B cell (primary cell): Measurements from ENCODE around the gene WDR36. TPM values are rescaled to one million over a fixed set of nuclear protein-coding genes. Genes with fewer than 3 reads are reported as not detected.

Source experiments
- ATAC-seq: fragments of 200-7000 bp; cut with Tn5 transposase; one replicate; pipeline ENCODE4 v1.10.0; 2021; ENCODE audit warnings: low read depth, mild to moderate bottlenecking, moderate number of reproducible peaks, moderate library complexity
- CTCF ChIA-PET: fragments of 350-600 bp; sonication (Branson Sonifier 250); formaldehyde crosslinking; loops from one replicate; lab custom pipeline; 2021; ENCODE audit warnings: antibody characterized with exemption, inconsistent platforms; lab: Charles Lee
- POLR2A ChIA-PET: fragments of 350-600 bp; sonication (Branson Sonifier 250); formaldehyde crosslinking; loops from one replicate; lab custom pipeline; 2021; ENCODE audit warnings: antibody characterized with exemption; lab: Charles Lee
- DNase-seq: peaks from one replicate; pipeline ENCODE4 v3.0.0; 2013
- H2AFZ ChIP-seq: 2 replicates; pipeline ENCODE4 v1.6.1; 2012; ENCODE audit warnings: mild to moderate bottlenecking, low read depth, low read length; ENCODE audit not compliant: insufficient read depth, poor library complexity, severe bottlenecking
- H3K27ac ChIP-seq, 2 donors: 1 replicate in 1 of 2; 2 replicates in 1 of 2; pipeline ENCODE4 v1.5.1; 2012 to 2013; ENCODE audit warnings: low read length in 2 of 2, mild to moderate bottlenecking in 2 of 2, moderate library complexity in 1 of 2
- H3K27me3 ChIP-seq, 4 experiments: fragments of 200-600 bp in 1 of 4; sonication (generic) in 1 of 4; replicated peaks in 1 of 4; 1 replicate in 2 of 4; 2 replicates in 2 of 4; pipeline versions ENCODE4 v1.6.1 to v1.7.0; 2013 to 2016; ENCODE audit warnings: low read length in 3 of 4, mild to moderate bottlenecking in 2 of 4, mixed read lengths in 1 of 4, moderate library complexity in 1 of 4; ENCODE audit not compliant: insufficient read depth in 4 of 4, control insufficient read depth in 3 of 4; ENCODE audit errors: control extremely low read depth in 1 of 4
- H3K36me3 ChIP-seq, 2 experiments: replicated peaks in 1 of 2; 1 replicate in 1 of 2; 2 replicates in 1 of 2; pipeline versions ENCODE4 v1.6.1 to v1.7.1; 2013; ENCODE audit warnings: low read length in 1 of 2; ENCODE audit not compliant: insufficient read depth in 2 of 2, control insufficient read depth in 1 of 2; ENCODE audit errors: control extremely low read depth in 1 of 2, extremely low read depth in 1 of 2
- H3K4me1 ChIP-seq, 2 donors: fragments of 200-600 bp in 1 of 2; sonication (generic) in 1 of 2; 1 replicate in 1 of 2; 2 replicates in 1 of 2; pipeline versions ENCODE4 v1.5.1 to v1.6.1; 2013 to 2017; ENCODE audit warnings: low read length in 2 of 2; ENCODE audit not compliant: control insufficient read depth in 2 of 2, insufficient read depth in 2 of 2
- H3K4me2 ChIP-seq: replicated peaks from 2 replicates; pipeline ENCODE3; 2012; ENCODE audit warnings: mild to moderate bottlenecking, low read depth, low read length; ENCODE audit not compliant: poor library complexity, severe bottlenecking
- H3K4me3 ChIP-seq, 5 experiments: fragments of 200-600 bp in 1 of 5; sonication (generic) in 1 of 5; 1 replicate in 3 of 5; 2 replicates in 2 of 5; pipeline versions ENCODE4 v1.5.1 to v1.7.0; 2011 to 2016; ENCODE audit warnings: low read length in 4 of 5, mild to moderate bottlenecking in 4 of 5, low read depth in 2 of 5, control low read depth in 1 of 5, moderate library complexity in 1 of 5; ENCODE audit not compliant: insufficient read depth in 1 of 5; ENCODE audit errors: control extremely low read depth in 1 of 5, extremely low read depth in 1 of 5
- H3K79me2 ChIP-seq: fragments of 200-600 bp; sonication (generic); one replicate; pipeline ENCODE4 v1.6.0; 2016; ENCODE audit warnings: low read length; ENCODE audit not compliant: control insufficient read depth, insufficient read depth
- H3K9ac ChIP-seq: fragments of 200-600 bp; sonication (generic); 2 replicates; pipeline ENCODE4 v1.6.1; 2017; ENCODE audit warnings: mild to moderate bottlenecking, low read length, moderate library complexity
- H3K9me3 ChIP-seq, 3 donors: one replicate each; pipeline versions ENCODE4 v1.6.1 to v1.7.1; 2013; ENCODE audit warnings: low read length in 2 of 3; ENCODE audit not compliant: control insufficient read depth in 2 of 3, insufficient read depth in 1 of 3; ENCODE audit errors: control extremely low read depth in 1 of 3
- H4K20me1 ChIP-seq: 2 replicates; pipeline ENCODE4 v1.6.0; 2012; ENCODE audit warnings: mild to moderate bottlenecking, low read length; ENCODE audit not compliant: insufficient read depth, control insufficient read depth, poor library complexity, severe bottlenecking
- H3K27ac Mint-ChIP-seq: one replicate; pipeline ENCODE4 v1.8.0; 2021; ENCODE audit warnings: mixed read lengths
- H3K27me3 Mint-ChIP-seq: one replicate; pipeline ENCODE4 v1.8.0; 2021; ENCODE audit warnings: mixed read lengths
- H3K4me1 Mint-ChIP-seq: one replicate; pipeline ENCODE4 v1.8.0; 2021; ENCODE audit warnings: mixed read lengths
- H3K4me3 Mint-ChIP-seq: one replicate; pipeline ENCODE4 v1.8.0; 2021; ENCODE audit warnings: mixed read lengths
- H3K9me3 Mint-ChIP-seq: one replicate; pipeline ENCODE4 v1.8.0; 2022; ENCODE audit warnings: mixed read lengths; ENCODE audit not compliant: insufficient read depth
- CTCF ChIP-seq: fragments of 200-600 bp; IDR thresholded peaks from one replicate; pipeline ENCODE4 v1.8.0; 2022; ENCODE audit warnings: antibody characterized with exemption, mild to moderate bottlenecking
- EZH2 ChIP-seq: IDR thresholded peaks from 2 replicates; pipeline ENCODE4 v1.6.1; 2012; ENCODE audit warnings: borderline replicate concordance, low read depth, mild to moderate bottlenecking, moderate library complexity, low read length; ENCODE audit not compliant: insufficient read depth, poor library complexity, severe bottlenecking
- WGBS: methylation state at CpG from one replicate; pipeline ENCODE4 v1.1.5; 2013; ENCODE audit warnings: missing lambda C conversion rate; ENCODE audit not compliant: insufficient coverage; 5-methylcytosine and 5-hydroxymethylcytosine counted together
- intact Hi-C: fragments of 100-400 bp; cut with micrococcal nuclease; formaldehyde crosslinking; loops from one replicate; pipeline ENCODE4 v1.10.0; 2022
- polyA plus RNA-seq: library from polyadenylated mRNA; depleted of rRNA; stranded (reverse); fragments of >200 nt; gene quantifications from 2 replicates; pipeline ENCODE4 v1.2.3, GENCODE V29; 2012
- total RNA-seq, 2 donors: library from RNA; stranded (reverse); fragments of 120-200 nt in 1 of 2; gene quantifications; 1 replicate in 1 of 2; 2 replicates in 1 of 2; pipeline versions ENCODE4 v1.2.3 to v1.2.4, GENCODE V29; 2013 to 2022

WDR36 gene
- total and polyA plus RNA-seq, 2 donors (not counting 1 experiment from before 2014, with no cell fraction given), result 6.0 to 35.2 TPM

- Histone ChIP-seq H3K9me3 (no peaks in the 10 kb centered on the region), H3K36me3 (peaks cover 7 to 38% of the 10 kb centered on the region in 2 experiments), H3K27ac (no peak overlapping the region), H3K79me2 (no peaks in the 10 kb centered on the region), H3K9ac (no peak overlapping the region), H3K4me3 (no peak overlapping the region), H4K20me1 (no peaks in the 10 kb centered on the region), H3K27me3 (no peaks in the 10 kb centered on the region), H3K4me1 (no peaks in the 10 kb centered on the region), H2AFZ (no peak overlapping the region), H3K4me2 (no peak overlapping the region)
- no peak for ATAC-seq
- intact Hi-C loops, result loop anchor here (10.0 kb wide), 1 partner anchor 1657 kb away; no protein-coding TSS in a partner anchor
- no peaks in the 10 kb centered on the region for H3K27me3 Mint-ChIP-seq
- ChIA-PET CTCF (no interaction called here), POLR2A (no interaction called here)
- no CpG with 5 or more reads among the region's 3 CpGs for WGBS
- TF ChIP-seq CTCF, result no peak
- no peak for TF ChIP-seq EZH2
- no peaks in the 10 kb centered on the region for H3K9me3 Mint-ChIP-seq
- no peak overlapping the region for H3K27ac Mint-ChIP-seq
- no peak for DNase-seq
- no peak overlapping the region for H3K4me3 Mint-ChIP-seq
- no peaks in the 10 kb centered on the region for H3K4me1 Mint-ChIP-seq
These were observed 35.5 kb downstream of the WDR36 start for GRCh38 chr5:111127453-111128195.

GRCh38 chr5:111129938-111130337, 37.8 kb downstream of the WDR36 start:
- H3K27ac Mint-ChIP-seq, result no peak overlapping the region
- 100% methylated on average over 2 of the region's 3 CpGs for WGBS
- CTCF ChIA-PET, result no interaction called here

More at GRCh38 chr5:111129938-111130337, 37.8 kb downstream of the WDR36 start:
- intact Hi-C loops, result loop anchor here (10.0 kb wide), 1 partner anchor 1655 kb away; no protein-coding TSS in a partner anchor
- H2AFZ ChIP-seq, result no peak overlapping the region
- H4K20me1 ChIP-seq, result no peaks in the 10 kb centered on the region
- H3K27ac ChIP-seq, result no peak overlapping the region
- H3K9me3 Mint-ChIP-seq, result no peaks in the 10 kb centered on the region
- H3K4me2 ChIP-seq, result no peak overlapping the region
- H3K4me3 Mint-ChIP-seq, result no peak overlapping the region
- peaks cover 5 to 18% of the 10 kb centered on the region in 2 experiments for H3K36me3 ChIP-seq
- H3K4me1 ChIP-seq, result no peaks in the 10 kb centered on the region
- H3K9me3 ChIP-seq, result no peaks in the 10 kb centered on the region
- no peak for ATAC-seq
- H3K27me3 ChIP-seq, result no peaks in the 10 kb centered on the region
- H3K79me2 ChIP-seq, result no peaks in the 10 kb centered on the region
- H3K4me1 Mint-ChIP-seq, result no peaks in the 10 kb centered on the region
- POLR2A ChIA-PET, result no interaction called here
- H3K27me3 Mint-ChIP-seq, result no peaks in the 10 kb centered on the region
- DNase-seq, result no peak
- H3K4me3 ChIP-seq, result no peak overlapping the region
- no peak overlapping the region for H3K9ac ChIP-seq
- TF ChIP-seq CTCF (no peak), EZH2 (no peak)
